ENCODE results near the gene DSC2.
A peak's percentile ranks its signal among the peaks of the same experiment; 100 is the strongest.
"Not testable (repeated sequence)": the region's sequence is repeated elsewhere in the genome, so short reads cannot be mapped to it uniquely, and the experiment has no call there.

DSC2 gene

GRCh38 chr18:31044926-31045325 is 57.3 kb downstream of the DSC2 start:
- Histone ChIP-seq H3K9ac (ENCODE audit: low read length) (no peak overlapping the region), H3K27ac (ENCODE audit: low read depth, low read length) (no peak overlapping the region), H3K9me3 (ENCODE audit: control insufficient read depth, insufficient read depth, low read depth, low read length) (no peaks in the 10 kb centered on the region), H3K27me3 (ENCODE audit: control insufficient read depth, insufficient read depth, low read length) (peaks cover 49% of the 10 kb centered on the region), H3K4me3 (ENCODE audit: low read depth, low read length) (no peak overlapping the region), H3K4me1 (ENCODE audit: control insufficient read depth, insufficient read depth, low read length) (peaks cover 14% of the 10 kb centered on the region), H3K36me3 (ENCODE audit: control insufficient read depth, insufficient read depth, low read length) (no peaks in the 10 kb centered on the region)

- peaks cover 14% of the 10 kb centered on the region for H3K4me1 ChIP-seq (ENCODE audit: control insufficient read depth, insufficient read depth, low read length)
- H3K9me3 ChIP-seq (ENCODE audit: control insufficient read depth, insufficient read depth, low read depth, low read length) = no peaks in the 10 kb centered on the region
- H3K36me3 ChIP-seq (ENCODE audit: control insufficient read depth, insufficient read depth, low read length) = no peaks in the 10 kb centered on the region
- peaks cover 59% of the 10 kb centered on the region for H3K27me3 ChIP-seq (ENCODE audit: control insufficient read depth, insufficient read depth, low read length)
- no peak overlapping the region for H3K27ac ChIP-seq (ENCODE audit: low read depth, low read length)
- H3K4me3 ChIP-seq (ENCODE audit: low read depth, low read length) = no peak overlapping the region
- H3K9ac ChIP-seq (ENCODE audit: low read length) = no peak overlapping the region
Observed at GRCh38 chr18:31043709-31044108, 58.5 kb downstream of the DSC2 start.

- Histone ChIP-seq H3K4me1 (ENCODE audit: control insufficient read depth, insufficient read depth, low read length) (peaks cover 14% of the 10 kb centered on the region), H3K9ac (ENCODE audit: low read length) (peak within 1 kb of the TSS; percentile 69), H3K27ac (ENCODE audit: low read depth, low read length) (no peak within 1 kb of the TSS), H3K36me3 (ENCODE audit: control insufficient read depth, insufficient read depth, low read length) (no peaks in the 10 kb centered on the region), H3K27me3 (ENCODE audit: control insufficient read depth, insufficient read depth, low read length) (peaks cover 59% of the 10 kb centered on the region), H3K4me3 (ENCODE audit: low read depth, low read length) (peak within 1 kb of the TSS; percentile 69), H3K9me3 (ENCODE audit: control insufficient read depth, insufficient read depth, low read depth, low read length) (no peaks in the 10 kb centered on the region)
Observed at GRCh38 chr18:31042406-31043181, 59.6 kb downstream of the DSC2 start, which contains the start of gene DSC3. DSC3 (minus strand) TSS chr18:31042742; CDS start chr18:31042660, 82 bp downstream.

- Histone ChIP-seq H3K4me1 (ENCODE audit: control insufficient read depth, insufficient read depth, low read length) (peaks cover 14% of the 10 kb centered on the region), H3K9ac (ENCODE audit: low read length) (peak overlapping the region; percentile 69), H3K9me3 (ENCODE audit: control insufficient read depth, insufficient read depth, low read depth, low read length) (no peaks in the 10 kb centered on the region), H3K27ac (ENCODE audit: low read depth, low read length) (no peak overlapping the region), H3K27me3 (ENCODE audit: control insufficient read depth, insufficient read depth, low read length) (peaks cover 59% of the 10 kb centered on the region), H3K36me3 (ENCODE audit: control insufficient read depth, insufficient read depth, low read length) (no peaks in the 10 kb centered on the region), H3K4me3 (ENCODE audit: low read depth, low read length) (peak overlapping the region; percentile 69)
Observed at GRCh38 chr18:31042084-31042405, 60.2 kb downstream of the DSC2 start.

- peak overlapping the region; percentile 69 for H3K9ac ChIP-seq (ENCODE audit: low read length)
- H3K27ac ChIP-seq (ENCODE audit: low read depth, low read length) = no peak overlapping the region
- no peaks in the 10 kb centered on the region for H3K9me3 ChIP-seq (ENCODE audit: control insufficient read depth, insufficient read depth, low read depth, low read length)
- H3K27me3 ChIP-seq (ENCODE audit: control insufficient read depth, insufficient read depth, low read length) = peaks cover 59% of the 10 kb centered on the region
- H3K4me1 ChIP-seq (ENCODE audit: control insufficient read depth, insufficient read depth, low read length) = peaks cover 14% of the 10 kb centered on the region
- peak overlapping the region; percentile 69 for H3K4me3 ChIP-seq (ENCODE audit: low read depth, low read length)
- H3K36me3 ChIP-seq (ENCODE audit: control insufficient read depth, insufficient read depth, low read length) = no peaks in the 10 kb centered on the region
Observed at GRCh38 chr18:31041271-31042083, 60.7 kb downstream of the DSC2 start.

GRCh38 chr18:31040686-31041270 is 61.4 kb downstream of the DSC2 start:
- no peaks in the 10 kb centered on the region for H3K36me3 ChIP-seq (ENCODE audit: control insufficient read depth, insufficient read depth, low read length)
- no peak overlapping the region for H3K9ac ChIP-seq (ENCODE audit: low read length)
- H3K27me3 ChIP-seq (ENCODE audit: control insufficient read depth, insufficient read depth, low read length) = peaks cover 59% of the 10 kb centered on the region
- peaks cover 14% of the 10 kb centered on the region for H3K4me1 ChIP-seq (ENCODE audit: control insufficient read depth, insufficient read depth, low read length)
- H3K27ac ChIP-seq (ENCODE audit: low read depth, low read length) = no peak overlapping the region
- H3K4me3 ChIP-seq (ENCODE audit: low read depth, low read length) = peak overlapping the region; percentile 69
- H3K9me3 ChIP-seq (ENCODE audit: control insufficient read depth, insufficient read depth, low read depth, low read length) = no peaks in the 10 kb centered on the region

- Histone ChIP-seq H3K9me3 (ENCODE audit: control insufficient read depth, insufficient read depth, low read depth, low read length) (no peaks in the 10 kb centered on the region), H3K9ac (ENCODE audit: low read length) (no peak overlapping the region), H3K36me3 (ENCODE audit: control insufficient read depth, insufficient read depth, low read length) (no peaks in the 10 kb centered on the region), H3K27ac (ENCODE audit: low read depth, low read length) (no peak overlapping the region), H3K4me3 (ENCODE audit: low read depth, low read length) (no peak overlapping the region), H3K27me3 (ENCODE audit: control insufficient read depth, insufficient read depth, low read length) (peaks cover 55% of the 10 kb centered on the region), H3K4me1 (ENCODE audit: control insufficient read depth, insufficient read depth, low read length) (peaks cover 14% of the 10 kb centered on the region)
Observed at GRCh38 chr18:31039426-31039825, 62.8 kb downstream of the DSC2 start.

GRCh38 chr18:31037686-31038085 is 64.5 kb downstream of the DSC2 start:
- not testable (repeated sequence) for H3K36me3 ChIP-seq (ENCODE audit: control insufficient read depth, insufficient read depth, low read length); H3K4me3 ChIP-seq (ENCODE audit: low read depth, low read length); H3K9me3 ChIP-seq (ENCODE audit: control insufficient read depth, insufficient read depth, low read depth, low read length); H3K27ac ChIP-seq (ENCODE audit: low read depth, low read length); H3K4me1 ChIP-seq (ENCODE audit: control insufficient read depth, insufficient read depth, low read length); H3K9ac ChIP-seq (ENCODE audit: low read length)
- peaks cover 38% of the 10 kb centered on the region for H3K27me3 ChIP-seq (ENCODE audit: control insufficient read depth, insufficient read depth, low read length)

GRCh38 chr18:31034541-31034940 is 67.7 kb downstream of the DSC2 start:
- Histone ChIP-seq H3K4me1 (ENCODE audit: control insufficient read depth, insufficient read depth, low read length) (no peaks in the 10 kb centered on the region), H3K9ac (ENCODE audit: low read length) (no peak overlapping the region), H3K4me3 (ENCODE audit: low read depth, low read length) (no peak overlapping the region), H3K9me3 (ENCODE audit: control insufficient read depth, insufficient read depth, low read depth, low read length) (peaks cover 3% of the 10 kb centered on the region; the same call in 1 of the 2 replicates), H3K27me3 (ENCODE audit: control insufficient read depth, insufficient read depth, low read length) (peaks cover 6% of the 10 kb centered on the region), H3K36me3 (ENCODE audit: control insufficient read depth, insufficient read depth, low read length) (no peaks in the 10 kb centered on the region), H3K27ac (ENCODE audit: low read depth, low read length) (no peak overlapping the region)

GRCh38 chr18:31030574-31031278 is 71.5 kb downstream of the DSC2 start:
- no peak overlapping the region for H3K4me3 ChIP-seq (ENCODE audit: low read depth, low read length)
- H3K9ac ChIP-seq (ENCODE audit: low read length) = no peak overlapping the region
- no peaks in the 10 kb centered on the region for H3K36me3 ChIP-seq (ENCODE audit: control insufficient read depth, insufficient read depth, low read length)
- no peaks in the 10 kb centered on the region for H3K4me1 ChIP-seq (ENCODE audit: control insufficient read depth, insufficient read depth, low read length)
- no peak overlapping the region for H3K27ac ChIP-seq (ENCODE audit: low read depth, low read length)
- H3K9me3 ChIP-seq (ENCODE audit: control insufficient read depth, insufficient read depth, low read depth, low read length) = peaks cover 3% of the 10 kb centered on the region; the same call in 1 of the 2 replicates
- H3K27me3 ChIP-seq (ENCODE audit: control insufficient read depth, insufficient read depth, low read length) = no peaks in the 10 kb centered on the region
